SK-N-SH (cell line): ENCODE data around the gene ARFGAP1. TPM values are rescaled to one million over a fixed set of nuclear protein-coding genes. Genes with fewer than 3 reads are reported as not detected.

Source experiments
- CTCF ChIA-PET: fragments of 300-600, 350-600 bp; formaldehyde crosslinking; extraction: SDS; loops from one replicate; lab custom pipeline; 2021; lab: Yijun Ruan, JAX
- POLR2A ChIA-PET: fragments of 350-600 bp; sonication (Branson Sonifier 250); formaldehyde crosslinking; extraction: SDS; loops from one replicate; lab custom pipeline; 2020; ENCODE audit warnings: antibody characterized with exemption, inconsistent platforms; lab: Yijun Ruan, JAX
- DNase-seq: peaks from one replicate; pipeline ENCODE4 v3.0.0; 2012
- H2AFZ ChIP-seq: fragments of 200-600 bp; sonication (generic); 2 replicates; pipeline ENCODE4 v1.8.1; 2016; ENCODE audit warnings: antibody characterized with exemption, mild to moderate bottlenecking, low read depth
- H3F3A ChIP-seq: fragments of 200-600 bp; sonication (generic); replicated peaks from 2 replicates; pipeline ENCODE3; 2016; ENCODE audit warnings: antibody characterized with exemption, mild to moderate bottlenecking; ENCODE audit not compliant: insufficient read depth
- H3K27ac ChIP-seq, 2 experiments: fragments of 200-500 bp in 1 of 2; fragments of 200-600 bp in 1 of 2; sonication (Bioruptor generic) in 1 of 2; sonication (generic), shearing (Covaris generic) in 1 of 2; 2 replicates each; pipeline versions ENCODE4 v1.5.1 to v1.6.1; 2014 to 2016; ENCODE audit warnings: low read depth in 2 of 2, inconsistent platforms in 1 of 2, low read length in 1 of 2, mild to moderate bottlenecking in 1 of 2, mixed read lengths in 1 of 2
- H3K27me3 ChIP-seq: fragments of 200-600 bp; sonication (generic), shearing (Covaris generic); 2 replicates; pipeline ENCODE4 v1.6.1; 2016; ENCODE audit warnings: mixed run types; ENCODE audit not compliant: insufficient read depth
- H3K36me3 ChIP-seq, 2 experiments: fragments of 200-500 bp in 1 of 2; fragments of 200-600 bp in 1 of 2; sonication (Bioruptor generic) in 1 of 2; sonication (generic) in 1 of 2; replicated peaks in 1 of 2; 2 replicates each; pipeline versions ENCODE3 to v1.5.1; 2014 to 2016; ENCODE audit warnings: low read length in 1 of 2, mild to moderate bottlenecking in 1 of 2; ENCODE audit not compliant: insufficient read depth in 2 of 2, control insufficient read depth in 1 of 2
- H3K4me1 ChIP-seq, 2 experiments: fragments of 200-500 bp in 1 of 2; fragments of 200-600 bp in 1 of 2; sonication (Bioruptor generic) in 1 of 2; sonication (generic), shearing (Covaris generic) in 1 of 2; 2 replicates each; pipeline versions ENCODE4 v1.5.1 to v1.6.1; 2014 to 2016; ENCODE audit warnings: low read depth in 1 of 2, low read length in 1 of 2, mixed run types in 1 of 2; ENCODE audit not compliant: insufficient read depth in 2 of 2, control insufficient read depth in 1 of 2
- H3K4me2 ChIP-seq: fragments of 200-600 bp; sonication (generic), shearing (Covaris generic); 2 replicates; pipeline ENCODE4 v1.6.1; 2017; ENCODE audit warnings: mixed run types
- H3K4me3 ChIP-seq, 2 experiments: fragments of 200-500 bp in 1 of 2; fragments of 200-600 bp in 1 of 2; sonication (Bioruptor generic) in 1 of 2; sonication (generic), shearing (Covaris generic) in 1 of 2; 2 replicates each; pipeline versions ENCODE4 v1.5.1 to v1.8.1; 2014 to 2016; ENCODE audit warnings: low read depth in 2 of 2, inconsistent platforms in 1 of 2, low read length in 1 of 2, mild to moderate bottlenecking in 1 of 2, mixed read lengths in 1 of 2, moderate library complexity in 1 of 2
- H3K79me2 ChIP-seq: fragments of 200-600 bp; sonication (generic); 2 replicates; pipeline ENCODE4 v1.8.1; 2017; ENCODE audit warnings: mild to moderate bottlenecking; ENCODE audit not compliant: insufficient read depth
- H3K9ac ChIP-seq: fragments of 200-600 bp; sonication (generic); 2 replicates; pipeline ENCODE4 v1.6.1; 2017; ENCODE audit warnings: mixed run types
- H3K9me2 ChIP-seq: fragments of 200-600 bp; sonication (generic); 2 replicates; pipeline ENCODE4 v1.6.1; 2017; ENCODE audit warnings: mixed run types
- H3K9me3 ChIP-seq: fragments of 200-600 bp; sonication (generic); 2 replicates; pipeline ENCODE4 v1.6.1; 2017; ENCODE audit warnings: mixed run types, mild to moderate bottlenecking, moderate library complexity
- H4K20me1 ChIP-seq: fragments of 200-600 bp; sonication (generic); 2 replicates; pipeline ENCODE4 v1.6.1; 2017; ENCODE audit warnings: mild to moderate bottlenecking, mixed run types; ENCODE audit not compliant: insufficient read depth
- CTCF ChIP-seq: fragments of 200-600 bp; sonication (generic); IDR thresholded peaks from 2 replicates; pipeline ENCODE4 v1.6.1; 2017; ENCODE audit warnings: antibody characterized with exemption, mild to moderate bottlenecking, moderate library complexity
- FOXJ3 ChIP-seq: sonication (generic); formaldehyde crosslinking; IDR thresholded peaks from 2 replicates; pipeline ENCODE4 v1.5.1; 2020; ENCODE audit warnings: mild to moderate bottlenecking, missing genetic modification reagents
- FOXM1 ChIP-seq: IDR thresholded peaks from 2 replicates; pipeline ENCODE4 v1.4.0; 2012; ENCODE audit warnings: low read depth, mild to moderate bottlenecking
- IRF3 ChIP-seq: fragments of 150-350 bp; IDR thresholded peaks from 2 replicates; pipeline ENCODE4 v1.6.1; 2016; ENCODE audit warnings: mild to moderate bottlenecking, low read depth, low read length
- NFIC ChIP-seq: IDR thresholded peaks from 2 replicates; pipeline ENCODE4 v1.4.0; 2012; ENCODE audit warnings: borderline replicate concordance
- NRF1 ChIP-seq: IDR thresholded peaks from 2 replicates; pipeline ENCODE4 v1.6.1; 2012; ENCODE audit warnings: low read depth, mild to moderate bottlenecking, low read length
- RCOR1 ChIP-seq: fragments of 150-350 bp; IDR thresholded peaks from 2 replicates; pipeline ENCODE4 v1.6.1; 2017; ENCODE audit warnings: antibody characterized with exemption, low read length
- RFX5 ChIP-seq: IDR thresholded peaks from 2 replicates; pipeline ENCODE4 v1.6.1; 2012; ENCODE audit warnings: mild to moderate bottlenecking, improper control_type of control experiment, low read length
- SIN3A ChIP-seq: IDR thresholded peaks from 2 replicates; pipeline ENCODE4 v1.6.1; 2012; ENCODE audit warnings: low read depth, mild to moderate bottlenecking, low read length, moderate library complexity, borderline replicate concordance
- SMC3 ChIP-seq: IDR thresholded peaks from 2 replicates; pipeline ENCODE4 v1.6.1; 2012; ENCODE audit warnings: low read depth, low read length, improper control_type of control experiment
- TCF12 ChIP-seq: IDR thresholded peaks from 2 replicates; pipeline ENCODE4 v1.4.0; 2012
- USF1 ChIP-seq: IDR thresholded peaks from 2 replicates; pipeline ENCODE4 v1.4.0; 2012; ENCODE audit warnings: low read depth, borderline replicate concordance
- WGBS: methylation state at CpG from one replicate; pipeline ENCODE4 v1.1.6; 2017; ENCODE audit warnings: low lambda C conversion rate; 5-methylcytosine and 5-hydroxymethylcytosine counted together
- polyA plus RNA-seq, 3 experiments: library from polyadenylated mRNA; depleted of rRNA; stranded (reverse); fragments of >200 nt; gene quantifications; 2 replicates each; pipeline ENCODE4 v1.2.3, GENCODE V29; 2012

Gene ARFGAP1
- polyA plus RNA-seq, 1 of the 3 experiments (the other 2 are of a cell fraction): 72.7 TPM

- DNase-seq: no peak
- POLR2A ChIA-PET: no interaction called here
- 10% methylated on average over 2 of the region's 10 CpGs for WGBS
These were observed 48.1 kb downstream of the ARFGAP1 start for GRCh38 chr20:63320616-63321147.

GRCh38 chr20:63321148-63321831, 48.7 kb downstream of the ARFGAP1 start:
- no peak overlapping the region for H2AFZ ChIP-seq
- no peaks in the 10 kb centered on the region for H4K20me1 ChIP-seq
- POLR2A ChIA-PET: no interaction called here
- no peaks in the 10 kb centered on the region for H3K9me2 ChIP-seq
- no peak for DNase-seq
- CTCF ChIA-PET: interaction anchor here (6.4 kb wide), 1 partner anchor 12 kb away, joined by 43 read pairs; no protein-coding TSS in a partner anchor
- H3K4me1 ChIP-seq: no peaks in the 10 kb centered on the region; a peak in 1 of 4 replicates
- 60% methylated on average over 12 of the region's 20 CpGs for WGBS
- H3K79me2 ChIP-seq: no peaks in the 10 kb centered on the region
- H3K4me2 ChIP-seq: no peak overlapping the region
- H3K4me3 ChIP-seq: no peak overlapping the region
- no peak overlapping the region for H3K27ac ChIP-seq
- no peaks in the 10 kb centered on the region for H3K9me3 ChIP-seq
- no peaks in the 10 kb centered on the region for H3F3A ChIP-seq
- no peak overlapping the region for H3K9ac ChIP-seq
- no peaks in the 10 kb centered on the region; the same call in 1 of the 2 replicates for H3K27me3 ChIP-seq
- no peaks in the 10 kb centered on the region for H3K36me3 ChIP-seq
- no peak for TF ChIP-seq TCF12

More at GRCh38 chr20:63320616-63321147, 48.1 kb downstream of the ARFGAP1 start:
- Histone ChIP-seq H3K9me3 (no peaks in the 10 kb centered on the region), H3K27ac (no peak overlapping the region), H3K4me1 (no peaks in the 10 kb centered on the region), H3K79me2 (no peaks in the 10 kb centered on the region), H2AFZ (no peak overlapping the region), H3F3A (no peaks in the 10 kb centered on the region), H3K36me3 (no peaks in the 10 kb centered on the region), H3K9ac (no peak overlapping the region), H3K4me3 (no peak overlapping the region), H3K9me2 (no peaks in the 10 kb centered on the region), H3K27me3 (no peaks in the 10 kb centered on the region; the same call in 1 of the 2 replicates), H4K20me1 (no peaks in the 10 kb centered on the region), H3K4me2 (no peak overlapping the region)
- CTCF ChIA-PET: interaction anchor here (5.8 to 6.4 kb wide), 2 partner anchors 11 to 61 kb away, joined by 43 to 53 read pairs; no protein-coding TSS in a partner anchor
- TF ChIP-seq NRF1 (no peak), USF1 (no peak), SMC3 (no peak), NFIC (no peak), FOXM1 (no peak)

- H3K36me3 ChIP-seq: no peaks in the 10 kb centered on the region
- 64% methylated on average over 19 of the region's 34 CpGs for WGBS
- H3K27ac ChIP-seq: no peak overlapping the region
- TF ChIP-seq FOXJ3 (CRISPR knock-in tag) (no peak), IRF3 (no peak), RFX5 (no peak), SIN3A (no peak), RCOR1 (no peak), CTCF (no peak)
These were observed 49.7 kb downstream of the ARFGAP1 start for GRCh38 chr20:63322146-63322932.

More at GRCh38 chr20:63322146-63322932, 49.7 kb downstream of the ARFGAP1 start:
- DNase-seq: no peak
- ChIA-PET POLR2A (no interaction called here), CTCF (interaction anchor here (6.4 kb wide), 1 partner anchor 13 kb away, joined by 43 read pairs; no protein-coding TSS in a partner anchor)
- Histone ChIP-seq H3K4me3 (no peak overlapping the region), H3K4me1 (no peaks in the 10 kb centered on the region; a peak in 1 of 4 replicates), H3K9me3 (no peaks in the 10 kb centered on the region), H3K9ac (no peak overlapping the region), H4K20me1 (no peaks in the 10 kb centered on the region), H3K9me2 (no peaks in the 10 kb centered on the region), H3K79me2 (no peaks in the 10 kb centered on the region), H2AFZ (no peak overlapping the region), H3F3A (no peaks in the 10 kb centered on the region), H3K4me2 (no peak overlapping the region), H3K27me3 (no peaks in the 10 kb centered on the region; the same call in 1 of the 2 replicates)
